Spleen (tissue), 7 donors: Measurements from ENCODE around the gene KIAA1549.

ENCODE experiments used
- POLR2A ChIP-seq, 3 donors: fragments of 450-650 bp; IDR thresholded peaks; one replicate each; pipeline ENCODE4 v1.5.1; 2017; ENCODE audit warnings: antibody characterized with exemption in 3 of 3, mild to moderate bottlenecking in 1 of 3
- POLR2AphosphoS5 ChIP-seq, 3 donors: sonication (generic); formaldehyde crosslinking; IDR thresholded peaks; one replicate each; pipeline ENCODE4 v1.5.1; 2017; ENCODE audit warnings: antibody characterized with exemption in 3 of 3
- TF ChIP-seq, protein P1 (sequence below), 11 experiments: fragments of 200-600 bp in 7 of 11; fragments of 450-650 bp in 4 of 11; sonication (generic) in 4 of 11; IDR thresholded peaks in 8 of 11; conservative IDR thresholded peaks in 3 of 11; 1 replicate in 7 of 11; 2 replicates in 4 of 11; pipeline versions ENCODE4 v1.4.0 to v1.8.0; 2016 to 2021; ENCODE audit warnings: antibody characterized with exemption in 11 of 11, inconsistent platforms in 4 of 11, mild to moderate bottlenecking in 1 of 11
- donor health status: DM: no; HTN: no; CAD: no; lungs with moderate emphysema.
- donor health status: DM: no; HTN: no; CAD: no.
- donor health status: DM: no; HTN: no; CAD: no.

DNA sequence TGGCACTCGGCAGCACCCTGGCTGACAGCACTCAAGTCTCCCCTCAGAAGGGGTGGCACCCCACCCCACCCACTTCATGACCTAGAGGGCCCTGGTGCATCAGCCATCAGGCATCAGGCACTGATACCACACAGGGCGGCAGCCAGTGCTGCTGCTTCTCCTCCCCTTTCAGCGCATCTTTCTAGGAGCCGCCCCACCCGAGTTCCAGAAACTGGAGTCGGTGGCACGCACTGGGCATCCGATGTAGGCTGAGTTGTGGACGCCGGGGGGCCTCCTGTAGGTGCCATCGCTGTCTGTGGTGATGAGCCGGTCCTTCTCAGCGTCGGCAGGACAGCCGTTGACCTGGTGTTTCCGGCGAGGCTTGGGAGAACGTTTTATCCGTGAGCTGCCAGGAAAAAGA lies 113.4 kb downstream of the KIAA1549 start:
- TF ChIP-seq, protein P1, sequence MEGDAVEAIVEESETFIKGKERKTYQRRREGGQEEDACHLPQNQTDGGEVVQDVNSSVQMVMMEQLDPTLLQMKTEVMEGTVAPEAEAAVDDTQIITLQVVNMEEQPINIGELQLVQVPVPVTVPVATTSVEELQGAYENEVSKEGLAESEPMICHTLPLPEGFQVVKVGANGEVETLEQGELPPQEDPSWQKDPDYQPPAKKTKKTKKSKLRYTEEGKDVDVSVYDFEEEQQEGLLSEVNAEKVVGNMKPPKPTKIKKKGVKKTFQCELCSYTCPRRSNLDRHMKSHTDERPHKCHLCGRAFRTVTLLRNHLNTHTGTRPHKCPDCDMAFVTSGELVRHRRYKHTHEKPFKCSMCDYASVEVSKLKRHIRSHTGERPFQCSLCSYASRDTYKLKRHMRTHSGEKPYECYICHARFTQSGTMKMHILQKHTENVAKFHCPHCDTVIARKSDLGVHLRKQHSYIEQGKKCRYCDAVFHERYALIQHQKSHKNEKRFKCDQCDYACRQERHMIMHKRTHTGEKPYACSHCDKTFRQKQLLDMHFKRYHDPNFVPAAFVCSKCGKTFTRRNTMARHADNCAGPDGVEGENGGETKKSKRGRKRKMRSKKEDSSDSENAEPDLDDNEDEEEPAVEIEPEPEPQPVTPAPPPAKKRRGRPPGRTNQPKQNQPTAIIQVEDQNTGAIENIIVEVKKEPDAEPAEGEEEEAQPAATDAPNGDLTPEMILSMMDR (IDR thresholded peaks at IDR 0.05 in 8 of 11, conservative IDR thresholded peaks at IDR 0.05 in 3 of 11) = no peak
- TF ChIP-seq POLR2AphosphoS5 (IDR thresholded peaks at IDR 0.05) (no peak), POLR2A (IDR thresholded peaks at IDR 0.05) (no peak)
